Mammary epithelial cell (primary cell): ENCODE data around the gene ZNF385B.

Source experiments
- CTCF ChIP-seq, 2 donors: IDR thresholded peaks in 1 of 2; conservative IDR thresholded peaks in 1 of 2; 2 replicates each; pipeline ENCODE4 v1.5.1; 2011 to 2012; ENCODE audit warnings: inconsistent platforms in 2 of 2, low read length in 2 of 2, mild to moderate bottlenecking in 2 of 2, control low read depth in 1 of 2, low read depth in 1 of 2; ENCODE audit not compliant: insufficient read depth in 1 of 2; ENCODE audit errors: extremely low read depth in 1 of 2
- EZH2 ChIP-seq: IDR thresholded peaks from 2 replicates; pipeline ENCODE4 v1.6.1; 2012; ENCODE audit warnings: low read length, inconsistent platforms, borderline replicate concordance

- TF ChIP-seq CTCF (conservative IDR thresholded peaks at IDR 0.05 in 1 of 2, IDR thresholded peaks at IDR 0.05 in 1 of 2; ENCODE audit: extremely low read depth in 1 of 2, insufficient read depth in 1 of 2, low read depth in 1 of 2, low read length in 2 of 2) = no peak
- no peak for TF ChIP-seq EZH2
Measured at GRCh38 chr2:179843541-179843940, 17.9 kb downstream of the ZNF385B start.
